GM20000 (cell line): ENCODE results near the gene FGF4.

Experiments
- DNase-seq: peaks from one replicate; pipeline ENCODE4 v3.0.0; 2012; ENCODE audit warnings: low spot score
- TF ChIP-seq, protein P1 (sequence below): IDR thresholded peaks from 2 replicates; pipeline ENCODE4 v1.5.1; 2012; ENCODE audit warnings: mild to moderate bottlenecking, control low read depth; ENCODE audit errors: extremely low read depth, missing control alignments

FGF4 gene

DNA sequence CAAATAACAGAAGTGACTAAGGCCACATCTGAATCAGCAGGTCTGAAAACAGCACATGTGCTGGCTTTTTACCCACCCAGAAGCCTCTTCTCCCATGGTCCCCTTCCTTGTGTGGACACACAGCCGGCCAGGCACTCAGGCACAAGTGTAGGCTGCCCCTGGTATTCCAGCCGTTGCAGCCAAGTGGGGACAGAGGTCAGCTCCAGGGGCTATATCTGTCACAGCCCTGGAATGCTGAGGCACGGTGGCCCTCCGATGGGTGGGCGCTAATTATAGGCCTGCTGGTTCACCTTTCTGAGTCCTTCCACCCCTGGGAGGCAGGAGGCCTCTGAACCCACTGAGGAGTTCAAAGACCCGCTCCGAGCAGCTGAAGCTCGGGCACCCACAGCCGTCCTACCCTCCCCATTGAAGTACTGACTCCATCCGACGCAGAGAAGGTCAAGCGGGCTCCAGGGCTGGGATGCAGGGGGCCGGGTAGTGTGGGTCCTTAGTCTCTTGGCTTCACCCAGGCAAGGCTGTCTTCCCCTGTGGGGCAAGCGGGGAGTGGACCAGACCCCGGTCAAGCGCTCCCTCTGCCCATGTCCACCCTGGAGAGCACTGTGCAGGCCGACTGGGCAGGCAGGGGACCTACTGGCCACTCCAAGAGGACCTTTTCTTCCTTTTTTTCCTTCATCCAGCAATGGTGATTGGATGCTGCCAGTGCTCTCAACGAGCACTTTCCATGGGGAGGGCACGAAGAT lies 29.8 kb upstream of the FGF4 start:
- TF ChIP-seq, protein P1, sequence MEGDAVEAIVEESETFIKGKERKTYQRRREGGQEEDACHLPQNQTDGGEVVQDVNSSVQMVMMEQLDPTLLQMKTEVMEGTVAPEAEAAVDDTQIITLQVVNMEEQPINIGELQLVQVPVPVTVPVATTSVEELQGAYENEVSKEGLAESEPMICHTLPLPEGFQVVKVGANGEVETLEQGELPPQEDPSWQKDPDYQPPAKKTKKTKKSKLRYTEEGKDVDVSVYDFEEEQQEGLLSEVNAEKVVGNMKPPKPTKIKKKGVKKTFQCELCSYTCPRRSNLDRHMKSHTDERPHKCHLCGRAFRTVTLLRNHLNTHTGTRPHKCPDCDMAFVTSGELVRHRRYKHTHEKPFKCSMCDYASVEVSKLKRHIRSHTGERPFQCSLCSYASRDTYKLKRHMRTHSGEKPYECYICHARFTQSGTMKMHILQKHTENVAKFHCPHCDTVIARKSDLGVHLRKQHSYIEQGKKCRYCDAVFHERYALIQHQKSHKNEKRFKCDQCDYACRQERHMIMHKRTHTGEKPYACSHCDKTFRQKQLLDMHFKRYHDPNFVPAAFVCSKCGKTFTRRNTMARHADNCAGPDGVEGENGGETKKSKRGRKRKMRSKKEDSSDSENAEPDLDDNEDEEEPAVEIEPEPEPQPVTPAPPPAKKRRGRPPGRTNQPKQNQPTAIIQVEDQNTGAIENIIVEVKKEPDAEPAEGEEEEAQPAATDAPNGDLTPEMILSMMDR: no peak
- no peak for DNase-seq

GRCh38 chr11:69803604-69804218 lies 28.6 kb upstream of the FGF4 start:
- TF ChIP-seq, protein P1: no peak
- DNase-seq: no peak

GRCh38 chr11:69803022-69803421 lies 27.9 kb upstream of the FGF4 start:
- TF ChIP-seq, protein P1: no peak
- no peak for DNase-seq

- TF ChIP-seq, protein P1: no peak
- DNase-seq: no peak
Observed at GRCh38 chr11:69802590-69802989, 27.4 kb upstream of the FGF4 start.

DNA sequence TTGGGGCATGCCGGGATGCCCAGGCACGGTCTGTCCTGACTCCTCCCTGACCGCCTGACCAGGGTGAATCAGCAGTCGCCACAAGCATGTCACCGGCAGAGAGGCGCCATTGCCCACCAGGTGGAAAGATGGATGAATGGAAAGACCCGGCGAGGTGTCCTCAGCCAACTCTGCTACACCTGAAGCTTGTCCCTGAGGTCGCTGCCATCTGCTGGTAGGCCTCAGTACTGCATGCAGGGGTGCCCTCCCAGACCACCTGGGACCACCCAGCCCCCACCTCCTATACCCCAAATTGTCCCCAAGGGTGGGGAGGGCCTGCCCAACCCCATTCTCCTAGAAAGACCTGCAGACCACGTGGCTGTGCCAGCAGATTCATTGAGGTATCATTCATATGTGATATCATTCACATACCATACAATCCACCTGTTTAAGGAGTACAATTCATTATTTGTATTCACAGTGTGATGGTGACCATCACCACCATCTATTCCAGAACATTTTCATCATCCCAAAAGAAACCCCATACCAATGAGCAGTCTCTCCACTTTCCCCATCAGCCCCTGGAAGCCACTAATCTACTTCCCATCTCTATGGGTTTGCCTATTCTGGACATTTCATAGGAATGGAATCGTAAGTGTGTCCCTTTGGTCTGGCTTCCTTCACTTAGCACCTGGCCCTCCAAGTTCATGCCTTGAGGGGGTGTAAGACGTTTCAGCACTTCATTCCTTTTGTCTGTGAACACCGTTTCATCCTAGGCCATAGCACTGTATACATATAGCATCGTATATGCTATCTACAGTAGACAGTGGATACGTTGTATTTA lies 26.6 kb upstream of the FGF4 start:
- TF ChIP-seq, protein P1: peak; percentile 45
- peak; percentile 64 for DNase-seq

- TF ChIP-seq, protein P1: no peak
- no peak for DNase-seq
Observed at GRCh38 chr11:69800278-69800677, 25.1 kb upstream of the FGF4 start.

DNA sequence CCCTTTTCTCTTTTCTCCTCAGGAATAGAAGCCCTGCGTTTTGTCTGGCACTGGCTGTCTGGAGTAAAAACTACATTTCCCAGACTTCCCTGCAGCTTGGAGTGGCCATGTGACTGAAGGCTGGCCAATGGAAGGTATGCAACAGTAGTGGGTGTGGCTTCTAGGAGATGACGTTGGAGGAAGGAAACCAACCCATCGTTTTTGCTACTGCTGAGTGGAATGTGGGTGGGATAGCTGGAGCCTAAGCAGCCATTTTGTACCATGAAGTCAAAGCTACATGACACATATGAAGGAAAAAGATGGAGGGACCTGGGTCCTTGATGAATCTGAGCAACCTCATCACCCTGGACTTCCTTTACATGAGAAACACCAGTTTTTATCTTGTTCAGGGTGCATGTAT lies 24.4 kb upstream of the FGF4 start:
- TF ChIP-seq, protein P1: no peak

More for the DNA sequence above, 24.4 kb upstream of the FGF4 start:
- DNase-seq: no peak
